K562 treated with DMSO at 1 percent for 4 hours (cell line): ENCODE results near the gene SLC30A1. TPM values are rescaled to one million over a fixed set of nuclear protein-coding genes. Genes with fewer than 3 reads are reported as not detected.

Experiments
- total RNA-seq: library from RNA; unstranded; fragments of 300-600 nt; gene quantifications from 2 replicates; pipeline ENCODE4 v1.2.3, GENCODE V29; 2022; ENCODE audit not compliant: insufficient read depth

SLC30A1 gene, protein sequence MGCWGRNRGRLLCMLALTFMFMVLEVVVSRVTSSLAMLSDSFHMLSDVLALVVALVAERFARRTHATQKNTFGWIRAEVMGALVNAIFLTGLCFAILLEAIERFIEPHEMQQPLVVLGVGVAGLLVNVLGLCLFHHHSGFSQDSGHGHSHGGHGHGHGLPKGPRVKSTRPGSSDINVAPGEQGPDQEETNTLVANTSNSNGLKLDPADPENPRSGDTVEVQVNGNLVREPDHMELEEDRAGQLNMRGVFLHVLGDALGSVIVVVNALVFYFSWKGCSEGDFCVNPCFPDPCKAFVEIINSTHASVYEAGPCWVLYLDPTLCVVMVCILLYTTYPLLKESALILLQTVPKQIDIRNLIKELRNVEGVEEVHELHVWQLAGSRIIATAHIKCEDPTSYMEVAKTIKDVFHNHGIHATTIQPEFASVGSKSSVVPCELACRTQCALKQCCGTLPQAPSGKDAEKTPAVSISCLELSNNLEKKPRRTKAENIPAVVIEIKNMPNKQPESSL
- total RNA-seq = 11.4 and 14.9 TPM in 2 replicates

DNA sequence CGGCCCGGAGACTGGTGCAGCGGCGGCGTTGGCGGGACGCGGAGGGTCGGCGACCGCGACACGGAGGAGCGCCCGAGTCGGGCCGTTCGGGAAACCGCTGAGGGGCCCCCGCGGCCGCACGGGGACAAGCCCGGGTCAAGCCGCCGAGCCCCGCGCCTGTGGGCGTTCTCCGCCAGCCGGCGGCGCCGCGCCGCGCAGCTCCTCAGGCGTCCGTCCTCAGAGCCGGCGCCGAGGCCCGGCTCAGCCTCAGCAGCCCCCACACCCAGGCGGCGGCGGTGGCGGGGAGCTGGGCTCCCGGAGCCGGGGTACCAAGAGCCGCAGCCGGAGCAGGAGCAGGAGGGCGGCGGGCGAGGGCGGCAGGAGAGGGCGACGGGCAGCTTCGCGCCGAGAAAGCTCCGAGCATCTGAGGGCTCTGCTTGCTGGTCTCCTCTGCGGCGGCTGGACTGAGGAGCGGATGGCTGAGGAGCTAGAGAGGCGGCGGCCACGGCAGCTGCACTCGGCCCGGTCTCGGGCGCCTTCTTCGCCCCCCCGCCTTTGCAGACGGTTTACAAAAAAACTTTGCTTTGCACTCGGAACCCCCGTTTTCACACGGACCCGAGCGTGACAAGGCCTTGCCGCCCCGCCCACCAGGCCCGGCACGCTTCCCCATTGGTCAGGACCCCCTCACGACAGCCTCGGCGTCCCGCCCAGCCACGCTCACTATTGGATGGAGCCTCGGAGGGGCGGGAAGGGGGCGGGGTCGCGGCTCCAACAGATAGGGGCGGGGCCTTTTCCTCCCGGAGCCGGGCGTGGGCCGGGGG lies at the start of gene SLC30A1:
TSS of gene SLC30A1 (minus strand) at position 522 of the 800 bp plus-strand sequence. CDS start 549 bp downstream, outside the sequence.

Other genes with a start within 250 kb of the SLC30A1 start
- gene RD3, start 87.0 kb downstream of the SLC30A1 start, total RNA-seq = not detected in 2 replicates
- 49.4 and 53.2 TPM in 2 replicates for gene NEK2, start 96.5 kb upstream of the SLC30A1 start, total RNA-seq